Skin of body (tissue), 2 donors: ENCODE measurements around the gene AAGAB. TPM values are rescaled to one million over a fixed set of nuclear protein-coding genes. Genes with fewer than 3 reads are reported as not detected.

Source experiments
- DNase-seq: peaks from one replicate; lab custom pipeline; 2025; lab: John Stamatoyannopoulos, UW
- total RNA-seq: library from RNA; depleted of rRNA; stranded (reverse); fragments of >200 nt; gene quantifications from one replicate; pipeline ENCODE4 v1.2.3, GENCODE V29; 2014

Gene AAGAB
- total RNA-seq, 1 donor from 2014 or later, result 19.4 TPM

GRCh38 chr15:67152429-67152828 is 102.0 kb downstream of the AAGAB start:
- no peak for DNase-seq

Other genes with a start within 250 kb of the AAGAB start
- 34.6 TPM for gene SMAD3, start 189.1 kb downstream of the AAGAB start, total RNA-seq
- 0.89 TPM for gene IQCH, start 125 bp upstream of the AAGAB start, total RNA-seq